ENCODE data around the gene UIMC1.
"Not testable (repeated sequence)": the region's sequence is repeated elsewhere in the genome, so short reads cannot be mapped to it uniquely, and the experiment has no call there.

DNA sequence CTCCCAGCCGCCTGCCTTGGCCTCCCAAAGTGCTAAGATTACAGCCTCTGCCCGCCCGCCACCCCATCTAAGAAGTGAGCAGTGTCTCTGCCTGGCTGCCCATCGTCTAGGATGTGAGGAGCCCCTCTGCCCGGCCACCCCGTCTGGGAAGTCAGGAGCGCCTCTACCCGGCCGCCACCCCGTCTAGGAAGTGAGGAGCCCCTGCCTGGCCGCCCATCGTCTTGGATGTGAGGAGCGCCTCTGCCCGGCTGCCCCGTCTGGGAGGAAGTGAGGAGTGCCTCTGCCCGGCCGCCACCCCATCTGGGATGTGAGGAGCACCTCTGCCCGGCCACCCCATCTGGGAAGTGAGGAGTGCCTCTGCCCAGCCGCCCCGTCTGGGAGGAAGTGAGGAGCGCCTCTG is 23.0 kb downstream of the UIMC1 start:
- TF ChIP-seq, protein P1, sequence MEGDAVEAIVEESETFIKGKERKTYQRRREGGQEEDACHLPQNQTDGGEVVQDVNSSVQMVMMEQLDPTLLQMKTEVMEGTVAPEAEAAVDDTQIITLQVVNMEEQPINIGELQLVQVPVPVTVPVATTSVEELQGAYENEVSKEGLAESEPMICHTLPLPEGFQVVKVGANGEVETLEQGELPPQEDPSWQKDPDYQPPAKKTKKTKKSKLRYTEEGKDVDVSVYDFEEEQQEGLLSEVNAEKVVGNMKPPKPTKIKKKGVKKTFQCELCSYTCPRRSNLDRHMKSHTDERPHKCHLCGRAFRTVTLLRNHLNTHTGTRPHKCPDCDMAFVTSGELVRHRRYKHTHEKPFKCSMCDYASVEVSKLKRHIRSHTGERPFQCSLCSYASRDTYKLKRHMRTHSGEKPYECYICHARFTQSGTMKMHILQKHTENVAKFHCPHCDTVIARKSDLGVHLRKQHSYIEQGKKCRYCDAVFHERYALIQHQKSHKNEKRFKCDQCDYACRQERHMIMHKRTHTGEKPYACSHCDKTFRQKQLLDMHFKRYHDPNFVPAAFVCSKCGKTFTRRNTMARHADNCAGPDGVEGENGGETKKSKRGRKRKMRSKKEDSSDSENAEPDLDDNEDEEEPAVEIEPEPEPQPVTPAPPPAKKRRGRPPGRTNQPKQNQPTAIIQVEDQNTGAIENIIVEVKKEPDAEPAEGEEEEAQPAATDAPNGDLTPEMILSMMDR (IDR thresholded peaks at IDR 0.05) = not testable (repeated sequence)
- TF ChIP-seq POLR2A (IDR thresholded peaks at IDR 0.05) = not testable (repeated sequence)

Measured in adrenal gland (tissue), 5 donors.